ENCODE results near the gene TMEM222. TPM values are rescaled to one million over a fixed set of nuclear protein-coding genes. Genes with fewer than 3 reads are reported as not detected.
A peak's percentile ranks its signal among the peaks of the same experiment; 100 is the strongest.

Gene TMEM222
- polyA plus RNA-seq, 1 donor from 2014 or later = 68.0 TPM

DNA sequence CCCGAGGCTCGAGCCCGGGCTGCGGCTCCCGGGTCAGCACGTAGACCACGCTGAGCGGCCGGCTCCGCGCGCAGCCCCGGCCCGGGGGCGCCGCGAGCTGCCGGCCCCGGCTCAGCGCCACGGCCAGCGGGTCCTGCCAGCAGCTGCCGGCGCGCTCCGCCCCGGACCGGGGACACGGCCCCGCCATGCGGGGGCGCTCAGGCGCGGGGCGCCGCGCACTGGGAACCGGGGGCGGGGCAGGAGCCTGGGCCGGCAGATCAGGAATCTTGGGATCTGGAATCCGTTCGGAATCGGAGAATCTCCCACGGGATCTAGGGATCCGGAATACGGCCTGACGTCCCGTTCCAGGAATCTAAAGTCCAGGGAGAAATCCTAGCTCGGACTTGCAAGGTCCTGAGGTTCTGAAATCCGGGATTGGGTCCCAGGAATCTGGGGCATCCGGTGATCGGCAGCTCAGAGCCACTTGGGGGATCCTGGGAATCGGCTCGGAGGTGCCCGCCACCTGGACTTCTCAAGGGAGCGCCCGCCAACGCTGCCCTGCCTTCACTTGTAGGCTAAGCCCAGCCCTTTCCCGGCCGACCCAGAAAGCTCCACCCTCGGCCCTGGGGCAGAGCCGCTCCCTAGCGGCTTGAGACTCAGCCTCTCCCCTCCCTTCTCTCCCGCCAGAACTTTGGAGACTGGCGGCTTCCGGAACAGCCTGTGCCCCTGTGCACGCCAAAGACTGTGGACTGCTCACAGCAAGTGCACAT, 44.6 kb downstream of the TMEM222 start, which contains the start of gene MAP3K6:
MAP3K6 (minus strand) TSS at position 551 of the 749 bp plus-strand sequence; CDS start at position 187, 364 bp downstream.
- Mint-ChIP-seq H3K36me3 (no peaks in the 10 kb centered on the region), H3K4me3 (peak within 1 kb of the TSS; percentile 83 to 96 (median 91)), H3K9me3 (no peaks in the 10 kb centered on the region), H3K27me3 (no peaks in the 10 kb centered on the region), H3K4me1 (peaks cover 22 to 38% (median 26%) of the 10 kb centered on the region in 3 donors), H3K27ac (peak within 1 kb of the TSS in 1 of 3 donors; percentile 61)

DNA sequence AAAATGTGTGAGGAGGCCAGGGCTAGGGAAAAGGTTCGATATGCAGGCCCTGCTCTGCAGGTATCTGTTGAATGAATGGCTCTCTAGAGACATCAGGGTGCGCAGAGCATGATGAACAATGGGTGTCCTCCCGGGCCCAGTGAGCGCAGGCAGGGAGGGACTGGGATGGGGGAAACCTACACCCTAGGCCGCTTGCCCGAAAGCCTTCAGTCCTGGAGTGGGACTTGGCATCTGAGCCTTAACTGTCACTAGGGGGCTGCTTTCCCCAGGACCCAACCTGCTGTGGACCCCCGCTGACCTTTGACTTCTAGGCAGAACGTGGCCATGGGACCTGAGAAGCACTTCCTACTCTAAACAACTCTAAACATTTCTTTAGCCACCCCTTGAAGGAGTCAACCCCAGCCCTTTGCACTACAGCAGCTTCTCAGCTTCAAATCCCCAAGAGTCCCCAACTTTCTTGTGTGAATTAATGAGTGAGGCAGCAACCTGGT, 45.2 kb downstream of the TMEM222 start:
- peak overlapping the region; percentile 73 to 91 (median 77) for H3K4me3 Mint-ChIP-seq
- H3K36me3 Mint-ChIP-seq = no peaks in the 10 kb centered on the region
- no peak overlapping the region for H3K27ac Mint-ChIP-seq
- no peaks in the 10 kb centered on the region for H3K27me3 Mint-ChIP-seq
- peaks cover 24 to 43% (median 30%) of the 10 kb centered on the region in 3 donors for H3K4me1 Mint-ChIP-seq
- H3K9me3 Mint-ChIP-seq = no peaks in the 10 kb centered on the region

DNA sequence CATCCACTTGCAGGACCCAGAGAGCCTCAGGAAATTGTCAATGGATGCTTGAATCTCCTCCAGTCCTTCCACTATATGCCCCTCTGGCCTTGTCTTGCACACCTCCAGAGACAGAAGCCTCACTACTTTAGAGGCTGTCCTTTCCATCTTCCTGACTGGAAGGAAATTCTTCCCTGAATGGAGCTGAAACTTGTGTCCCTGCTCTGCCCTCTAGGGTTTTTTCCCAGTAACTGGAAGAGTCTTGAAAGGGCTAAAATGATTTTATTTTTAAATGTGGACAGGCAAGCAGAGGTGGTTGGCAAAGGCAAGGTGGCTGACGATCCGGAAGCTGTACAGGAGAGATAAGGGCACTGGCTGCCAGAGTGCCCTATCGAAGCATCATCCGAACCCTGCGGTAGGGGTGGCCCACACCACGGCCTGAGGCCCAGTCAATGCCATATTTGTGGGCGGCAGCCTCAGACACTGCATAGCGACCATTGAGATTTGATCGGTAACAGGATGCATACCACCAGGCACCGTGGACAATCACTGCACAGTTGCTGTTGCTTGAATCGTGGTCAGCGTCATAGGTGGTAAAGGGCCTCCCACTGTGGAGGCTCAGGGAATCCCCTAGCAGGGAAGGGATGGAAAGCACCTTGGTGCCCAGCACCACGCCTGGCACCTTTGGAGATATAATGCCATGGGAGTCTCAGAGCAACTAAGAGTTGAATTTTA, 47.1 kb downstream of the TMEM222 start:
- Mint-ChIP-seq H3K27me3 (no peaks in the 10 kb centered on the region), H3K9me3 (no peaks in the 10 kb centered on the region), H3K27ac (peak overlapping the region; percentile 7 to 85 (median 78))

DNA sequence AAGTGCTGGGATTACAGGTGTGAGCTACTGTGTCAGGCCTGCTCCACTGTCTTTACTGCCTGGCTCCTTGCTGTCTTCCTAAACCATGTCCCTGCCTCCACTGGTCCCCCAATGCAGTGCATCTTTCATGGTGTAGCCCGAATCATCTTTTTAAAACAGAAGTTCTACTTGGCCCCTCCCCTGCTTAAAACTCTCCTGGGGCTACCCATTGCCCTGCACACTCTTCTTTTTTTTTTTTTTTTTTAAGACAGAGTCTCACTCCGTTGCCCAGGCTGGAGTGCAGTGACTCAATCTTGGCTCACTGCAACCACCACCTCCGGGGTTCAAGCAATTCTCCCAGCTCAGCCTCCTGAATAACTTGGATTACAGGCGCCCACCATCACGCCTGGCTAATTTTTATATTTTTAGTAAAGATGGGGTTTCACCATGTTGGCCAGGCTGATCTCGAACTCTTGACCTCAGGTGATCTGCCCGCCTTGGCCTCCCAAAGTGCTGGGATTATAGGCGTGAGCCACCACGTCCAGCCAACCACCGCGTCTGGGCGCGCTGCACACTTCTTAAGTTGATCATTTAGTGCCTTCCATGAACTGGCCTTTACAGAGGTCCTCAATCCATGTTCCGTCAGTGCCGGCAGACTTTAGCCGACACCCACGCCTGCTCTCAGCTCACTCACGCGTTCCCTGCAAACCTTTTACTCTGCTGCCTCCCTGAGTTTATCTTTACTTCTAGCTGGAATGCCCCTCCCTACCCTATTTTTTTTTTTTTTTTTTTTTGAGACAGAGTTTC, 50.3 kb downstream of the TMEM222 start:
- peak overlapping the region in 2 of 4 donors; percentile 51 to 59 for H3K4me3 Mint-ChIP-seq
- H3K4me1 Mint-ChIP-seq = peaks cover 17 to 33% (median 22%) of the 10 kb centered on the region in 3 donors
- H3K36me3 Mint-ChIP-seq = no peaks in the 10 kb centered on the region
- peak overlapping the region in 2 of 3 donors; percentile 27 to 51 for H3K27ac Mint-ChIP-seq
- no peaks in the 10 kb centered on the region for H3K27me3 Mint-ChIP-seq
- H3K9me3 Mint-ChIP-seq = no peaks in the 10 kb centered on the region

More for the DNA sequence above, 47.1 kb downstream of the TMEM222 start:
- H3K4me3 Mint-ChIP-seq = peak overlapping the region in 3 of 4 donors; percentile 67 to 90 (median 86)
- no peaks in the 10 kb centered on the region for H3K36me3 Mint-ChIP-seq
- H3K4me1 Mint-ChIP-seq = peaks cover 26 to 47% (median 33%) of the 10 kb centered on the region in 3 donors

DNA sequence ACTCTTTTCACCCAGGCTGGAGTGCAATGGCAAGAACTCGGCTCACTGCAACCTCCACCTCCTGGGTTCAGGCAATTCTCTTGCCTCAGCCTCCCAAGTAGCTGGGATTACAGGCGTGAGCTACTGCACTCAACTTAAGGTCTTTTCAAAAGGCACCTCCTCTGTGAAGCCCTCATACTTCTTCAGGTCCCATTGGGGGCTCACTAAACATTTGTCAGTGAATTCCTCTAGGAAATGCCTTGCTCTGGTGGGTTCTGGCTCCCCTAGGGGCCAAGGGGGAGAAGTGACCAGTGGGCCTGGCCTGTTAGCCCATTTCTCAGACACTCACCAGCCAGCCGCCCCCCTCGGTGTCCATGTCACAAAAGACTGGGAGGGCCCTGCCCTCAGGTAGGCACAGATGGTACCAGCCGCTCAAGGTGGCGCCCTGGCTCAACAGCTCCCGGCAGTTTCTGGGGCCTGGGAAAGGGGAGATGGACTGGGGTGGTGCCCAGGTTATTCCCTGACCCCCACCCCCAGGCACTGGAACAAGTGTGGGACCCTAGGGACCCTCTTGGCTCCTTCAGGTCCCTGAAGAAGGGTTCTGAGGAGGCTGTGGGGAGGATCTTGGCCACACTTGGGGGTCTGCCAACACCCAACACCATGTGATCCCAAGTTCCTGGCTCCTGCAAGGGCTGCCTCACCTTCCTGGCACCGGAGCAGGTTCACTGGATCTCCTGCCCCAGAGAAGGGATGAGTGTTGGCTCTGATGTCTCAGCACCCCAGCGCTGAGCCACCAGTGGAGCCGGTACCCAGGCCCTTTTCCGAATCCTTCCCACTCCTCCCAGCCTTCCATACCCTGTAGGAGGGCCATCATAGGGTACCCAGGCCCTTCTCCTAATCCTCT, 51.1 kb downstream of the TMEM222 start:
- Mint-ChIP-seq H3K27ac (peak overlapping the region in 1 of 3 donors; percentile 27), H3K4me3 (no peak overlapping the region), H3K36me3 (no peaks in the 10 kb centered on the region)

DNA sequence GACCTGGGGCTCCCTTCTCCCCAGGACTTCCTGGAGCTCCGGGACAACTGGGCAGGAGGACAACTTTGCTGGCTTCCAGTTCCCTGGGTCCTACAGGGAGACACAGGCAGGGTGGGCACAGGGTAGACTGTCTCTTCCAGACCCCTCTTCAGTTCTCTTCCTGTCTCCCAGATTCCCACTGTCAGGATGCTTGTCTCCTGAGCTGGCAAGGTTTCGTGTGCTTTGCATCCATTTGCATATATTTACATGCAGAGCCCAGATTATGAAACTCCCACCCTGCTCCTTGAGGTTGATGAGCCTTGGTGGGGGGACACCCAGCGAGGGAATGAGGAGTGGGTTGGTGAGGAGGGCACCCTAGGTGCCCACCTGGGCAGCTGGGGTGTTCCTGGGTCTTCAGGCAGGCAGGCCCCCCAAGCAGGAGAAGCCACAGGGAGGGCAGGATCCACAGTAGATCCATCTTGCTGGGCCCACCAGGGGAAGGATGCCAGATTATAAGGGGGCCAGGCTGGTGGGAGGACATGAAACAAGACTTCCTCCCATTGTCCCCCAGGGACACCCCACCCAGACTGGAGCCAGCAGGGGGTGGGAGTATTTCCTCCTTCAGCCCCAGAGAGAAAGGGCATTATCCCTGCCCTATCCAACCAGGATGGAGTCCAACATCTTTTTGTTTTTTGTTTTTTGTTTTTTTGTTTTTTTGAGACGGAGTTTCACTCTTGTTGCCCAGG, 52.6 kb downstream of the TMEM222 start, which contains the start of gene FCN3:
FCN3 (minus strand) TSS at position 463 of the 725 bp plus-strand sequence; CDS start at position 457, 6 bp downstream.
- H3K9me3 Mint-ChIP-seq = no peaks in the 10 kb centered on the region
- H3K4me1 Mint-ChIP-seq = peaks cover 7 to 18% (median 15%) of the 10 kb centered on the region in 3 donors
- no peaks in the 10 kb centered on the region for H3K27me3 Mint-ChIP-seq
- no peaks in the 10 kb centered on the region for H3K36me3 Mint-ChIP-seq
- no peak within 1 kb of the TSS for H3K27ac Mint-ChIP-seq
- peak within 1 kb of the TSS in 1 of 4 donors; percentile 28 for H3K4me3 Mint-ChIP-seq

More for the DNA sequence above, 51.1 kb downstream of the TMEM222 start:
- Mint-ChIP-seq H3K9me3 (no peaks in the 10 kb centered on the region), H3K4me1 (peaks cover 15 to 26% (median 22%) of the 10 kb centered on the region in 3 donors), H3K27me3 (no peaks in the 10 kb centered on the region)

DNA sequence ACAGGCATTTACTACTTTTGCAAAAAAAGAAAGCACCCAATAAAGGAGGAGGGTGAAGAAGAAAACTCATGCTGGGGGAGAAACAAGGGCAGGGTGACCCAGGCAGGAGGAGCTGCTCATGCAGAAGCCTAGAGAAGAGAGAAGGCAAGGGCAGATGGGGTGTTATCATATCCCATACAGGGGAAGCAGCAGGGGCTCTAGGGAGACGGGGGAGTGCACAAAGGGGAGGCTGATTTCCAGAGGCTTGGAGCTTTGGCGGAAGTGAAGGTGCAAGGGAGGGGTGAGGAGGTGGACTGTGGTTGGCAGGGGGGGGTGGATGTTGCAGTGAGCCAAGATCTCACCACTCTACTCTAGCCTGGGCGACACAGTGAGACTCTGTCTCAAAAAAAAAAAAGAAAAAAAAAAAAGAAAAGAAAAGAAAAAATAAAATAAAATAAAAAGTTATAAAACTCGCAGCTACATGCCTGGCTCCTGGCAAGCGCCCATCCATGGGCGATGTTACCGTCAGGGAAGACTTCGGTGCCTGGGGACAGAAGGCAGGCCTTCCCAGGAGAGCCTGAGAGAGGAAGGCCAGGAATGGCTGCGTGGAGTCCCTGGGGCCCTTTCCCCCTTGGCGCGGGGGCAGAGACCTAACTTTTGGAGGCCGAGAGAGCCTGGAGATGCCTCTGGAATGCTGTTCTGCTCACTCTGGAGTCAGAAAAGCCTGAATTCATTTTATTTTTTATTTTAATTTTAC, 56.0 kb downstream of the TMEM222 start:
- no peaks in the 10 kb centered on the region for H3K27me3 Mint-ChIP-seq
- H3K27ac Mint-ChIP-seq = no peak overlapping the region
- H3K4me3 Mint-ChIP-seq = no peak overlapping the region
- H3K9me3 Mint-ChIP-seq = no peaks in the 10 kb centered on the region
- H3K36me3 Mint-ChIP-seq = no peaks in the 10 kb centered on the region
- H3K4me1 Mint-ChIP-seq = peaks cover 5 to 12% (median 6%) of the 10 kb centered on the region in 3 donors

DNA sequence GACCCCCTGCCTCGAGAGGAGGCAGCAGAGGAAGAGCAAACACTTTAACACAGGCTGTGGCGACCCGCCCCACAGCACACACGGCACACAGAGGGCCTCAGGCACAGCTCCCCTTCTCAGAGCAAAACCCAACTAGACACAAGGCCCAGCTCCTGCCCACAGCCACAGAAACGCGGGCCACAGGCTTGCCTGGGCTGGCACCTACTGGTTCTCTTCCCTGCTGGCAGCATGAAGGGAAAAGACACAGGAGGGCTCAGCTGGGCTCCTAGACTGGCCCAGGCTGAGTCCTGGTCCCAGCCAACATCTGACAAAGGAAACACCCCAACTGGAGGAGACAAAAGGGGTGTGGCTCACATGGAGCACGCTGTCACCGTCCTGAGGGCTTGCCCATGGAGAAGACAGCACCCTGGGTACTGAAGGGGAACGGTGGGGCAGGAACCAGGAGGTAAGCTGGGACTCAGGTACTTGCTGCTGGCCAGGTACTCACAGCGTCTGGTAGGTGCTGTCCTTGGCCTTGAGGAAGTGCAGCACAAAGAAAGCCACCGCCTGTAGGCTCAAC, 57.7 kb downstream of the TMEM222 start:
- peaks cover 5 to 13% (median 6%) of the 10 kb centered on the region in 3 donors for H3K4me1 Mint-ChIP-seq
- no peaks in the 10 kb centered on the region for H3K9me3 Mint-ChIP-seq
- H3K27ac Mint-ChIP-seq = no peak overlapping the region
- no peaks in the 10 kb centered on the region for H3K27me3 Mint-ChIP-seq
- no peaks in the 10 kb centered on the region for H3K36me3 Mint-ChIP-seq
- H3K4me3 Mint-ChIP-seq = peak overlapping the region in 1 of 4 donors; percentile 28

DNA sequence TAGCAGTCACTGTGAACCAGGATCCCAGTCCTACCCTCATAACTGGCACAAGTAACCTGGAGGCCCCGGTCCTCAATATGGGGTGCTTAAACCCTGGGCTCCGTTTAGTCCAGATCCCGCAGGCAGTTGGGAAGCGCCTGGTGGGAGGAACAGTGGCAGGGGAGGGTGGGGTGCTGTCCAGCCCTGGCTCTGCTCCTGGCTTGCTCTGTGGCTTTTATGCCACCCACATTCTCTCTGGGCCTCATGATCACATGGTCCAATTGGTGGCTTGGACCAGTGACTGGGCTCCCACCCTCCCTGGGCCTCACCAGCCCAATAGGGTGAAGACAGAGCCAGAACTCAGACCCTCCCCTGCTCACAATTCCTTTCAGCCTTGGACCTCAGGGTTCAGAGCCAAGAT, 58.3 kb downstream of the TMEM222 start:
- no peaks in the 10 kb centered on the region for H3K9me3 Mint-ChIP-seq
- no peaks in the 10 kb centered on the region for H3K36me3 Mint-ChIP-seq
- H3K27me3 Mint-ChIP-seq = no peaks in the 10 kb centered on the region
- no peak overlapping the region for H3K4me3 Mint-ChIP-seq
- no peak overlapping the region for H3K27ac Mint-ChIP-seq
- H3K4me1 Mint-ChIP-seq = peaks cover 5 to 12% (median 6%) of the 10 kb centered on the region in 3 donors

DNA sequence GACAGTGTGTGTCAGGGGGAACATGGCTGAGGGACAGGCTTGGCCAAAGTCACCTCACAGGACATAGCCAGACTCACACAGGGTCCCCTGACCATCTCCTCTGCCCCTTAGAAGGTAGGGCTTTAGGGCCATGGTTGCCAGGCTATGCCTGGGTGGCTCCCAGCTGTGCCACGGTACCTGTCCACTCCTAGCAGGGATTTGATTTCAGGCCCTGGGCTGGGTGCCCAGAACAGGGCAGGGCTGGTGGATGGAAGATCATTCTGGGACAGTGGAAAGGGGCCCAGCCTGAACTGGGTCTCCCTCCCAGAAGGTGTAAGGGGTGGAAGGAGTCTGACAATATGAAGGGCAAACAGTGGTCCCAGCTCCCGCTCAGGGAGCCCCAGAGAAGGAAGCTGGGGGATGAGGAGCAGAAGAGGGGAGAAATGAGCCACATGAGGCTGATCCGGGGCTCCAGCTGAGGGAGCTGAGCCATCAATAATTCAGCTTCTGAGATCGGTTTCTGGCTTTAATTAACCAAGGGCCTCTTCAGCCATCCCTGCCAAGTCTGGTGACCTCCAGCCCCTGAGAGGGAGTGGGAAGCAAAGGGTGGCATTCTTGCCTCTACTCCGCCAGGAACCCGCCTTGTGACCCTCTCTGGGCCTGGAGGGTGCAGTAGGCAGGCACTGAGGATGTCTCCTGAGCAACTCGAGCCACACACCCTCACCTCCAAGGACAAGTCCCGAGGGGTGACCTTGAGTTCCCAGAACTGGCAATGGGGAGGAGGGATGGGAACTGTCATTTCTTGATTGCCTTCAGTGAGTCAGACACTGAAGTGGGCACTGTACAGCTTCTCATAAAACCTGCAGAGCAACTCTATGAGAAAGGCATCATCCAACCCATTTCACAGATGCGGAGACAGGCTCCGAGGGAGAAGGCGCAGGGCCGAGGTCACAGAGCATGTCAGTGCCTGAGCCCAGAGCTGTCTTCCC, 59.1 kb downstream of the TMEM222 start:
- Mint-ChIP-seq H3K4me3 (no peak overlapping the region), H3K27ac (no peak overlapping the region), H3K4me1 (peaks cover 5 to 9% (median 6%) of the 10 kb centered on the region in 3 donors), H3K9me3 (no peaks in the 10 kb centered on the region), H3K36me3 (no peaks in the 10 kb centered on the region), H3K27me3 (no peaks in the 10 kb centered on the region)

DNA sequence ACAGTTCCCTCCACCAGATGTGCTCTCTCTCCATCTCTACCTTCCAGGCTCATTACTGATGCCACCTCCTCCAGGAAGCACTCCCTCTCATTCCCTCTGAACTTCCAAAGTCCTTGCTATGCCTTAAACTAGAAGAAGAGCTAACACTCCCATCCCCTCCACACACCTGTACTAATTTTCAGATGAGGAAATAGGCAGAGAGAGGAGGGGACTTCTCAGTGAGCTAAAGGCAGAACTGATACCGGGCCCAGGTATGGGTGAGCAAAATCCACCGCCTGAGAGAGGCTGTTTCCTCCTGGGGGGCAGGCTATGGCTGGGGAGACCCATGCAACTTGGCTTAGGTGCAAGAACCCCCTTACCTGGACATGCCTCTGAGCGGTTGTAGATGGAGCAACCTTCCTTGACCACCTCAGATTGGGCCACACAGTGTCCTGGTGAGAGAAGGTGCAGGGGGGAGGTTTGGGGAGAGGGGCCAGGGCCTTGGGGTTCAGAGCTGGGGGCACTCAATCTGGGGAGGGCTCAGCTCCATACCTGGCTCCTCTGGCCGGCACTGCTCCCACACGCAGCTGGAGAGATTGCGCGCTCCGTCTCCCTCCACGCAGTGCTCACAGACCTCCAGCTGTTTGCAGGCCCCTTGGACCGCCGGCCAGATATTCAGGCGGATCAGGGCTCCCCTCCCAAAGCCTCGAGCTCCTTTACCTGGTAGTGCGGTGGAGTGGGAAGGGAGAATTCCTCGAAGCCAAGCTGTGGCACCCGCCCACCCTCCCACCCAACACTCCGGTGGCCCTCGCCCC, 60.2 kb downstream of the TMEM222 start:
- peaks cover 5 to 11% (median 6%) of the 10 kb centered on the region in 3 donors for H3K4me1 Mint-ChIP-seq
- no peaks in the 10 kb centered on the region for H3K36me3 Mint-ChIP-seq
- no peak overlapping the region for H3K27ac Mint-ChIP-seq
- H3K27me3 Mint-ChIP-seq = no peaks in the 10 kb centered on the region
- no peak overlapping the region for H3K4me3 Mint-ChIP-seq
- H3K9me3 Mint-ChIP-seq = no peaks in the 10 kb centered on the region

All from IgD-negative memory B cell (primary cell).